A549 (cell line): ENCODE measurements around the gene ZC3H7A.

Experiments used
- CBX8 ChIP-seq: fragments of 200-600 bp; sonication (generic); IDR thresholded peaks from 2 replicates; pipeline ENCODE4 v1.6.1; 2016
- CTCF ChIP-seq: fragments of >200 bp; sonication (Bioruptor Twin); formaldehyde crosslinking; IDR thresholded peaks from 3 replicates; pipeline ENCODE4 v1.5.1; 2016
- EHMT2 ChIP-seq: fragments of 200-600 bp; sonication (generic); IDR thresholded peaks from 2 replicates; pipeline ENCODE4 v1.6.1; 2016; ENCODE audit warnings: antibody characterized with exemption, low read depth, mild to moderate bottlenecking, moderate library complexity
- EP300 ChIP-seq, 2 experiments: fragments of >200 bp; sonication (Bioruptor Twin); formaldehyde crosslinking; IDR thresholded peaks; 2 replicates in 1 of 2; 3 replicates in 1 of 2; pipeline ENCODE4 v1.6.1; 2016 to 2017
- ESRRA ChIP-seq: fragments of 150-350 bp; IDR thresholded peaks from 2 replicates; pipeline ENCODE4 v1.6.1; 2014; ENCODE audit warnings: mild to moderate bottlenecking, low read length, borderline replicate concordance
- FOSB ChIP-seq: fragments of 250-450 bp; sonication (Bioruptor Pico); IDR thresholded peaks from 2 replicates; pipeline ENCODE4 v1.5.0; 2020; ENCODE audit warnings: mild to moderate bottlenecking, moderate library complexity
- JUN ChIP-seq, 2 experiments: fragments of >200 bp; sonication (Bioruptor Twin); formaldehyde crosslinking; IDR thresholded peaks; 2 replicates in 1 of 2; 3 replicates in 1 of 2; pipeline ENCODE4 v1.6.1; 2016 to 2017
- MAX ChIP-seq: IDR thresholded peaks from 2 replicates; pipeline ENCODE4 v1.6.1; 2012
- RARB ChIP-seq: fragments of 250-450 bp; sonication (Bioruptor Pico); IDR thresholded peaks from 2 replicates; pipeline ENCODE4 v1.8.0; 2021; ENCODE audit warnings: mild to moderate bottlenecking, moderate library complexity
- TF ChIP-seq, protein P1 (sequence below): fragments of 200-600 bp; sonication (generic); IDR thresholded peaks from 2 replicates; pipeline ENCODE4 v1.6.1; 2016; ENCODE audit warnings: antibody characterized with exemption, mild to moderate bottlenecking, moderate library complexity

- no peak for TF ChIP-seq CTCF
- TF ChIP-seq ESRRA: no peak
- no peak for TF ChIP-seq CBX8
- TF ChIP-seq EP300 (IDR thresholded peaks at IDR 0.05): no peak
- TF ChIP-seq RARB (CRISPR knock-in tag): no peak
- TF ChIP-seq, protein P1, sequence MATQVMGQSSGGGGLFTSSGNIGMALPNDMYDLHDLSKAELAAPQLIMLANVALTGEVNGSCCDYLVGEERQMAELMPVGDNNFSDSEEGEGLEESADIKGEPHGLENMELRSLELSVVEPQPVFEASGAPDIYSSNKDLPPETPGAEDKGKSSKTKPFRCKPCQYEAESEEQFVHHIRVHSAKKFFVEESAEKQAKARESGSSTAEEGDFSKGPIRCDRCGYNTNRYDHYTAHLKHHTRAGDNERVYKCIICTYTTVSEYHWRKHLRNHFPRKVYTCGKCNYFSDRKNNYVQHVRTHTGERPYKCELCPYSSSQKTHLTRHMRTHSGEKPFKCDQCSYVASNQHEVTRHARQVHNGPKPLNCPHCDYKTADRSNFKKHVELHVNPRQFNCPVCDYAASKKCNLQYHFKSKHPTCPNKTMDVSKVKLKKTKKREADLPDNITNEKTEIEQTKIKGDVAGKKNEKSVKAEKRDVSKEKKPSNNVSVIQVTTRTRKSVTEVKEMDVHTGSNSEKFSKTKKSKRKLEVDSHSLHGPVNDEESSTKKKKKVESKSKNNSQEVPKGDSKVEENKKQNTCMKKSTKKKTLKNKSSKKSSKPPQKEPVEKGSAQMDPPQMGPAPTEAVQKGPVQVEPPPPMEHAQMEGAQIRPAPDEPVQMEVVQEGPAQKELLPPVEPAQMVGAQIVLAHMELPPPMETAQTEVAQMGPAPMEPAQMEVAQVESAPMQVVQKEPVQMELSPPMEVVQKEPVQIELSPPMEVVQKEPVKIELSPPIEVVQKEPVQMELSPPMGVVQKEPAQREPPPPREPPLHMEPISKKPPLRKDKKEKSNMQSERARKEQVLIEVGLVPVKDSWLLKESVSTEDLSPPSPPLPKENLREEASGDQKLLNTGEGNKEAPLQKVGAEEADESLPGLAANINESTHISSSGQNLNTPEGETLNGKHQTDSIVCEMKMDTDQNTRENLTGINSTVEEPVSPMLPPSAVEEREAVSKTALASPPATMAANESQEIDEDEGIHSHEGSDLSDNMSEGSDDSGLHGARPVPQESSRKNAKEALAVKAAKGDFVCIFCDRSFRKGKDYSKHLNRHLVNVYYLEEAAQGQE: no peak
- TF ChIP-seq EHMT2: no peak
- no peak for TF ChIP-seq FOSB (CRISPR knock-in tag)
- TF ChIP-seq MAX: no peak
- TF ChIP-seq JUN (IDR thresholded peaks at IDR 0.05): no peak
Measured at GRCh38 chr16:11756248-11756647, 40.8 kb downstream of the ZC3H7A start.
